ENCODE measurements around the gene FAM171A2.
"Not testable (repeated sequence)": the region's sequence is repeated elsewhere in the genome, so short reads cannot be mapped to it uniquely, and the experiment has no call there.

The FAM171A2 gene

DNA sequence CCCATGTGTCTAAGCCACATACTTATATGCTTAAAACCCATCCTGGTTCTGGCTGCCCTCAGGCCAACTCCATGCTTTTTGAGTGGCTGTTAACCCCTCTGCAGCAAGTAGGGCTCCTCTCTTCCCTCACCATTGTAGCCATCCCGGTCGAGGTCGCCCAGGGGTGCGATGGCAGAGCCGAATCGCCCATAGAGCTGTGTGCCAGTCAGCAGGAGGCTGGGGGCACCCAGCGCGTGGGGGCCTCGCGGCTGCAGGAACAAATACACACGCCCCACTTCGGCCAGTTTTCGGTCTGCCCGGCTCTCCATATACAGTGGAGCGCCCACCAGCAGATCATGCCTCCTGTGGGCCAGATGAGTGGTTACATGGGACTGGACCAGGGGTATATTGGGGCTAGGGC, 19.7 kb upstream of the FAM171A2 start:
- no peak for DNase-seq

DNA sequence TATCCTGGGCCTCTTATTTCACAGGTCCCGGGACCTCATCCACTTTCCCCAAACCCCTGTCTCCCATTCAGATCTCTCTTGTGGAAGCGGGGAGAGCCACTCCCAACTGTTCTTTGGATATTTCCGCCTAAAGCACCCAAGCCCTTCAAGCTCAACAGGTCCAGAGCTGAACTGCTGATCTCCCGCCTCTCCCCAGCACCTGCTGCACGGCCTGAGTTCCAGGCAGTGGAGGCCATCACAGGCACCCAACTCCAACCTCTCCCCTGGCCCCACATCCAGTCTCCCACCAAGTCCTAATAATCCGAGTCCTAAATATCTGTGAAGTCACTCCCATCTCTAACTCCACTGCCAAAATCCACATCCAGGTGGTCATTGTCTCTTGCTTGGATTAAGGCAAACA, 19.3 kb upstream of the FAM171A2 start:
- no peak for DNase-seq

DNA sequence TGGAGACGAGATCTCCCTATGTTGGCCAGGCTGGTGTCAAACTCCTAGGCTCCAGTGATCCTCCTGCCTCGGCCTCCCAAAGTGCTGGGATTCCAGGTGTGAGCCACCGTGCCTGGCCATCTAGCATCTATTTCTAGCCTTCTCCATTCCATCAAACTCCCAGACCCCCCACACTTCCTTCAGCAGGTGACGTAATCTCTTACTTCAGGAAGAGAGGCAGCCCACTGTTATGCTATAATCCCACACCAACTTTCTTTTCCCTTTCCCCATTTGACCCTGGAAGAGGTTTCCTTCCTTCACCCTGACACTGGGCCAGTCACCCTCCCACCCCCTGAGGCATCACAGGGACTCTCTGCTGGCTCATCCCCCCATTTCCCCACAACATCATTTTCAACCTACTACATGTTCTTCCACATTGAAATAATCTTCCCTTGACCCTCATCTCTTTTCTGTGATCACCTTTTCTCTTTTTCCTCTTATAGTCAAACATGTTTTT, 18.2 kb upstream of the FAM171A2 start:
- DNase-seq, result no peak

DNA sequence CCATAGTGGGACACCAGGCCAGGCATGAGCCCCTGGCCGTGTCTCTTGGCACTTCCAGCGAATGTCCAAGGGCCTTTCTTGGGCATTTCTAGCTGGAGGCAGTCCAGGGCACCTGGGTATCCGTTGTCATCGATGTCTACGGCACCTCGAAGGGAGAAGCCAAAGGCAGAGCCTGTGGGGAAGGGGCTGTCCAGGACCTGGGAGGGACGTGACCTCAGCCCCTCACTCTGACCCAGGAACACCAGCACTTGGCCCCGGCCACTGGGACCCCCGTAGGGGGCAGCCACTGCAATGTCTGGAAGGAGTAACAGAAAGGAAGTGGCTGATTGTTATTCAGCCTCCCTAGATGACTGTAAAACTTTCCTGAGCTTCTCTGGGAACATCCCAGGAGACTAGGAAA, 17.1 kb upstream of the FAM171A2 start:
- no peak for DNase-seq

DNA sequence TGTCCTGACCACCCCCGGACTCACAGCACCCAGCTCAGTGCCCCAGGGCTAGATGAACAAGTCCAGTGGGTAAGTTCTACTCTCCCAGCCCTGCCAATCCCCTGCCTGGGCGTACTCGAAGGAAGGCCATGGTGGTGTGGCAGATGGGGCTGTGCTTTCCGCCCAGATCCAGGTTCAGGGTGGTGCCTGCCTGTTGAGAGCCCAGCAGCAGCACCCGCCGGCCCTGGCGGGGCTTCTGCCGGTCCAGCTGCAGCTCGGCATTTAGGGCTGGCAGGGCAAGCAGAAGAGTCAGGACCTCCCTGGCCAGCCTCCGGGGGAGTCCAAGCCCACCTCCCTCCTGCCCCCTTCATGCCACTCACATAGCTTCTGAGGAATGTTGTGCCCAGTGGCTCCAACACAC, 16.2 kb upstream of the FAM171A2 start:
- DNase-seq, result no peak

DNA sequence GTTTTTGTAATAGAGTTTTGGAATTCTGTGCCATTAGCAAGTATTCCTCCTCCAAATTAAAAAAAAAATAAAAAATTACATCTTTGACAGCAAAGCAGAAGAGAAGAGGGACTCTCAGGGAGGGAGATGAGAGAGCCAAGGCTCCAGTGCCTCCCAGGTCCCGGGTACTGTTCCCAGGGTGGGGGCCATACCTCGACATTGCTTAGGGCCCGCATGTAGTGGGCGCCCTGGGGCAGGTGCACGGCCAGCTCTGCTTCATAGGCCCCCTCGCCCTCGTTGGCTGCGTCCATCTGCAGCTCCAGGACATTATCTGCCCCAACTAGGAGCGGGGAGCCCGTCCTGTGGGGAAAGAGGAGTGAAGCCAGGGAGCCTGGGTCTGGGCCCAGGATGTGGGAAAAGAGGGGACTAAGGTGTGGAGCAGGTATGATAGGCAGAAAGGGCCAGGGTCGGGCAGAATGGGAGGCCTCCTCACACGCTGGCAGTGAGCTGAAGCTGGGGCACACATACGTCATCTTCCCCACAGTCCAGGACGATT, 14.6 kb upstream of the FAM171A2 start:
- DNase-seq, result no peak

DNA sequence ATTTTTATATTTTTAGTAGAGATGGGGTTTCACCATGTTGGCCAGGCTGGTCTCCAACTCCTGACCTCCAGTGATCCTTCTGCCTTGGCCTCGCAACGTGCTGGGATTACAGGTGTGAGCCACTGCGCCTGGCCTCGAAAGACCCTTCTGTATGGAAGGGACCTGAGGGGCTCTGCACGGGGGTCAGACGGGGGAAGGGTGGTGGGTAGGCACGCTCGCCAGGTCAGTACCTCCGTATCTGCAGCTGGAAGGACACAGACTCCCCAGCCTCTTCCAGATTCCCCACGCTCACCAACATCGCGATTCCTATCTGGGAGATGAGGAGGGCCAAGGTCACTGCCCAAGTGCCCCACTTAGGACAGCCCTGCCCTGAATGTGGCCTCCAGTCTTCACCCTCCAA, 13.1 kb upstream of the FAM171A2 start:
- no peak for DNase-seq

DNA sequence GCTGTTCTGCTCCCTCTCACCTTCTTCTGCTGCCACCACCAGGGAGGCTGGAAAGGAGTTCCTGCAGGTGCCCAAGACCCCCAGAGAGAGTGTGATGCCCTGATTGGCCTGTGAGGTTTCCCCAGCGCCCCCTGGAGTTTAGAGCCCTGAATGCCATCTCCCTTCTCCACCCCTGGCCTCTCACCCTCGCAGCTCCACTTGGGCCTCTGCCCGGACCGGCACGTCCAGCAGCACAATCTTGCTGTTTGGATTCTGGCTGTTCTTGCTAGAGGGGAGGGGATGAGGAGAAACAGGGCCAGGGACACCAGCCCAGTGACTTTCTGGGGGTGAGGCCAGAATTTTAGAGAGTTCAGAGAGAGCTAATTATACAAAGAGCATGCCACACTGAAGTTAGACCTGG, 12.5 kb upstream of the FAM171A2 start:
- DNase-seq, result no peak

DNA sequence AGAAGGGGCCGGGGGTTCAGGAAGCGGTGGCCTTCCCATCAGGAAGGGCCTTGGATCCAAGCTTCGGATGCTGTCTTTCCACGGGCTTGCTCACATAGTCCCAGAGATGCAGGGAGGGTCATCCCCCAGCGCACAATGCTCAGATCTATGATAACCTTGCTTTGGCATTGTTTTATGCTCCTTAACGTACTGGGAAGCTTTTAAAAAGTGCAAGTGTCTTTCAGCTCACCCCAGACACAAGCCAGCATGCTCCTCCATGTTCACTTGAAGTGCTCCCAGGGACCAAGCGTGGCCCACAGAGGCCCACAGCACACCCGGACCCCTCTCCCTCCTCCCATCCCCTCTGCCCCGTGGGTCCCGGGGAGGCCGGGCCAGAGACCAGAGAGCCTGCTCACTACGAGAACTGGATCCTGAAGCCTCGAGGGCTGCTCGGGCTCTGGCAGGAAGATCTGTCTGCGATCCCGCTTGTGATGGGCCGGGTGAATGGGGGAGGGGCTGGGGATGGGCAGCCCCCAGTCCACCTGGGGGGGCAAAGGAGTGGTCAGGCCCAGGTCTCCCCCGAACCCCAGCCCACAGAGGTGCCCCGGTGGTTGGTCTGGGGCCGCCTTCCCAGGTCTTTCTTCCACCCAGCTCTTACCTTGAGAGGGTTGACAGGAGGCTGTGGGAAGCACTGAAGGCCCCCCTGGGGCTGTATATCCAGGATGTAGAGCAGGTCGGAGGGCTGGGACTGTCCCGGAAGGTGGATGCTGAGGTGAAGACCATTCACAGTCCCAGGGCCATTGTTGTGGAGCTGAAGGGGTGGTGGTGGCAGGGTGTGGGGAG, 11.8 kb upstream of the FAM171A2 start:
- DNase-seq, result no peak

DNA sequence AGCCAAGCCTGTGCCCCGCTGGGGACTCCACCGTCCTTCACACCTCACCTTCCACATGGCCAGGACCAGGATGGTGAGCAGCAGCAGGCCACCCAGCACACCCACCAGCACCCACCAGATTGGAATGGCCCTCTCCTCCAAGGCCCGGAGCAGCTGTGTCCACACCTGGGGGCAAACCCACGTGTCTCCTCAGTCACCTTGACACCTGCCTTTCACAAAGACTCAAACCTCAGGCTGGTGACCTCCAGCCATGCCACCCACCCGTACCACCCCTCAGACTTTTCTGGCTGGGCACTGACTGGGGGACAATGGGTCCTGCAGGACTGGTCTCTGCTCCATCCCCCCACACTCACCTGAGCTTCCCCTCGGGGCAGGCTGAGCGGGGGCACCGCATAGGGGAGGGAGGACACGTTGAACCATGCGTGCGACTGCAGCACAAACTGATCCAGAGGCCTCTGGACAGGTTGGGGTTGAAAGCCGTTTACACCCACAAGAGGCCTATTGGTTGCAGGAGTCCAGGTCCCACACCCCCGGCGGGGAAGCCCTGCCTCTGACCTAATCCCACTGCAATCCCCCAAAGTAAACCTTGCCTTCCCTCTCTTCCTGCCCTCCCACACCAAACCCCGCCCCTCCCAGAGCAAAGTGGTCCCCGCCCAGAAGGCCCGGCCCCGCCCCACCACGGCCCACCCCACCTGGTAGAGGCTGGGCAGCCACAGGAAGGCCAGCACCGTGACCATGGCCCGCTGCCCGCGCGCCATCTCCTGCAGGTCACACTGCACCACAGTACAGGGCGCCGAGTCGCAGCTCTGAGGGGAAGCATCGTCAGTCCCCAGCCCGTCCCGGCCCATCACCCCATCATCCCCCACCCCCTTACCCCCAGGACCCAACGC, 10.9 kb upstream of the FAM171A2 start:
- DNase-seq, result no peak

DNA sequence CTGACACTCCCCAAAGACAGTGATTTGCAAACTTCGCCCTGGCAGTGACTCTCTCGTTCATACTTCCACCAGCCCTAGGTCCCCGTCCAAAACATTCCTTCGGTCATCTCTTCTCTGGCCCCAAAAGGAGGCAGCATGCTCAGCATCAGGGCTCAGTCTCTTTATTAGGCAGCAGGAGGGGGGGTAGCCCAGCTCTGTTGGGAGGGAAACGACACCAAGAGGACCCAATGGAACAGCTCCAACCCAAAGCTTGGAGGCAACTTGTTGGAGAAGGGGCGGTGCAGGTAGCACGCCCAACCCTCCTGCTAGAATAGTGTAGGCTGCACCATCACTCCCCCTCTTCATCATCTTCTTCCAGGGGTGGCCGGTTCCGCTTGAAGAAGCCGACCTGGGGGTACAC, 8.4 kb upstream of the FAM171A2 start:
- DNase-seq, result no peak

DNA sequence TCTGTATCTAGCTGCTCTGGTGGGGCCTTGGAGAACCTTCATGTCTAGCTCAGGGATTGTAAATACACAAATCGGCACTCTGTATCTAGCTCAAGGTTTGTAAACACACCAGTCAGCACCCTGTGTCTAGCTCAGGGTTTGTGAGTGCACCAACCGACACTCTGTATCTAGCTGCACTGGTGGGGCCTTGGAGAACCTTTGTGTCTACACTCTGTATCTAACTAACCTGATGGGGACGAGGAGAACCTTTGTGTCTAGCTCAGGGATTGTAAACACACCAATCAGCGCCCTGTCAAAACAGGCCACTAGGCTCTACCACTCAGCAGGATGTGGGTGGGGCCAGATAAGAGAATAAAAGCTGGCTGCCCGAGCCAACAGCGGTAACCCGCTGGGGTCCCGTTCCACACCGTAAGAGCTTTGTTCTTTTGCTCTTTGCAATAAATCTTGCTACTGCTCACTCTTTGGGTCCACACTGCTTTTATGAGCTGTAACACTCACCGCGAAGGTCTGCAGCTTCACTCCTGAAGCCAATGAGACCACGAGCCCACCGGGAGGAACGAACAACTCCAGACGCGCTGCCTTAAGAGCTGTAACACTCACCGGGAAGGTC, 5.9 kb upstream of the FAM171A2 start:
- DNase-seq, result not testable (repeated sequence)

DNA sequence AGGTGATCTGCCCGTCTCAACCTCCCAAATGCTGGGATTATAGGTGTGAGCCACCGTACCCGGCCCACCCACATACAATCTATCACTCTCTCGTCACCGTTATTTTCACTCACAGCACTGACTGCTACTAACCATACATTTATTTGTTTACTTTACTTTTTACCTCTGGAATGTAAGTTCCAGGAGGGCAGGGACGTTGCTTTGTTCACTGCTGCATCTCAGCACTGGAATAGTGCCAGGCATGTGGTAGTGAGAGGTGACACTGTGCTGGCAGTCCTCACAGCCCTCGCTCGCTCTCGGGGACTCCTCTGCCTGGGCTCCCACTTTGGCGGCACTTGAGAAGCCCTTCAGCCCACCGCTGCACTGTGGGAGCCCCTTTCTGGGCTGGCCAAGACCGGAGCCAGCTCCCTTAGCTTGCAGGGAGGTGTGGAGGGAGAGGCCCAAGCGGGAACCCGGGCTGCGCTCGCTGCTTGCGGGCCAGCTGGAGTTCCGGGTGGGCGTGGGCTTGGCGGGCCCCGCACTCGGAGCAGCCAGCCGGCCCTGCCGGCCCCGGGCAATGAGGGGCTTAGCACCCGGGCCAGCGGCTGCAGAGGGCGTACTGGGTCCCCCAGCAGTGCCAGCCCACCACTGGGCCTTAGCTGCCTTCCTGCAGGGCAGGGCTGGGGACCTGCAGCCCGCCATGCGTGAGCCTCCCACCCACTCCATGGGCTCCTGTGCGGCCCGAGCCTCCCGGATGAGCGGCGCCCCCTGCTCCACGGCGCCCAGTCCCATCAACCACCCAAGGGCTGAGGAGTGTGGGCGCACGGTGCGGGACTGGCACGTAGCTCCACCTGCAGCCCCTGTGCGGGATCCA, 5.0 kb upstream of the FAM171A2 start:
- DNase-seq, result not testable (repeated sequence)

DNA sequence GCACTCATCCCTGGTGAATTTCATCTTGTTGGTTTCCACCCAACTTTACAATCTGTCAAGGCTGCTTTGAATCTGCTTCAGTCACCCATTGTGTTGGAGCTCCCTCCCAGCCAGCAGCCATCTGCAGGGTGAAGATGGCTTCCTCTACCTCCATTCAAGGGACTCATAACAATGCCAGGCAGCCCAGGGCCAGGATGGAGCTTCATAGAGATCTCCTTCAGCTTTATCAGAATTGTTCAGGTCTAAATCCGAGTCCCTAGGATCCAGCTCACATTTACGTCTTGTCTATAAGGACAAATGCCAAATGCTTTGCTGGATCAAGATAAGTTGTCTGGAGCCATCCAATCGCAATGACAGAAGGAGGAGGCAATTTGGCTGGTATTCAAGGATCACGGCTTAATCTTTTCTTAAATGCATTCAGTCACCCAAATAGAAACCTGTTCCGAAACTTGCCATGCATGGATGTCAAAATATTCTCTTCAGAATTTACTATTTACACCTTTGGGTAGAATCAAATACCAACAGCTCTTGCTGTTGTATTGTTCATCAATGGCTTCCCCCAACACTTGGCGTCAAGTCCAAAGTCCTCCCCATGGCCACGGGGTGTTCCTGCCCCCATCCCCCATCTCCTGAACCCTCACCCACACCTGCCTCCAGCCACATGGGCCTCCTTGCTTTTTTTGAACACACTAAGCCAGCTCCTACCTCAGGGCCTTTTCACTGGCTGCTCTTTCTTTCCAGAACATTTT, 3.8 kb upstream of the FAM171A2 start:
- DNase-seq, result no peak

DNA sequence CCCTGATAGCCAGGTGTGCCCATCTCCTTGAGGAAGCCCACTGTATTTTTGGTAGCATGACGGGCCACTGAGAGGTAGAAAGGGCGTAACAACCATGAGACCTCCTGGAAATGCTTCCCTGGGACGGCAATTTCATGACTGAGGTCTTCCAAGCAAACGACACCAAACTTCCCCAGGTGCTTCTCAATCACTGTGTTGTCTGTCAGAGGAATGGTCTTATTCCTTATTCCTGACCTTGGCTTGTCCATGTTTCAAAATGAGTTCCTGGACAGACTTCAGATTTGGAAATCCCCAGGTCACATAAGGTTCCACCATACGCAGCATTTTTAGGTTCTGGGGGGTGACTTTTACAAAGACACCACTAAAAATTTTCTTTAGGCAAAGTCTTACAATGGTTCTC, 1.4 kb upstream of the FAM171A2 start:
- DNase-seq, result not testable (repeated sequence)

DNA sequence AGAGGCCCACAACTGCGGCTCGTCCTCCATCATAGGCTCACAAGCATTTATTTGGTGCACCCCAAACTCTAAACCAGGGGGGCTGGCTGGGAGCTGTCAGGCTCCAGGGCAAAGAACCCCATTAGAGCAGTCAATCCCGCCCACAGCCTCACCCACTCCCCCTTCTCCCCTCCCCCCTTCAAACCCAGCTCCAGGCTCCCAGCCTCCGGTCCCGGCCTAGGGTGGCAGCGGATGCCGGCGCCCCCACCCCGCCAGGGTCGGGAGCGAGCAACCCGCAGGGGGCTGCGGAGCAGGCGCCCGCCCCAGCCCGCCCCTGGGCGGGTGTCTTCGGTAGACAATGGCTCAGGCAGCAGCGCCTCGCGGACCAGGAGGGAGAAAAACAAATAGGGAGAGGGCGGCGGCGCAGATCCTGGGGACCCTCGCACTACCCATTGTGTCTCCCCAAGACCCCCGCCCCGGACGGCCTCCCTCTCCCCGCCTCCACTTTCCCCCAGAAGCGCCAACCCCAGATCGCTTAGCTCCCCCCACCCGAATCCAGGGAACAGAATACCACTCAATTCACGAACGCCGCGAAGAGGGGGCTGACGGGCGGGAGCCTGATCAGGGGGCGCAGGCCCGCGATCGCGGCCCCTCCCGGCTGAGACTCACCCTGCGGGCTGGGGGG, 572 bp downstream of the FAM171A2 start:
- DNase-seq, result no peak

DNA sequence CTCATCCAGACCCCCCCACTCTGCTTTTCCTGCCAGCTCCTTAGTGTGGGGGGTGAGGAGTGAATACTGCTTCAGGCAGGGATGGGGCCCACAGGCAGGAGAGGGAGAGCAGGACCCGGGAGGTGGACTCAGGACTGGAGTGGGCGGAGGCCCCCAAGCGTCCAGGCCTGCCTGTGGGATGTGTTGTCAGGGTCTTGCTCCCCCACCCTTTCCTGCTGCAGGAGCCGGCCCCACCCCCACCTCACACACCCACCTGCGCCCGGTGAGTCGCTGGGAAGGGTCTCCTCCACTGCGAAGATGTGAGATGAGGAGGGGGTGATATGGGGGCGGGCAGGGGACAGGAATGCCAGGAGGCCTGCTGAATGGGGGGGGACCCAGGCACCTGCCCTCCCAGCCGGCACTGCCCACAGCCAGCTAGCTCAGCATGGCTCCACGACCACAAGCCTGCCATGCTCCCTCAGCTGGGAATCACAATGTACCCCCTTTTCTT, 1.1 kb downstream of the FAM171A2 start:
- no peak for DNase-seq

DNA sequence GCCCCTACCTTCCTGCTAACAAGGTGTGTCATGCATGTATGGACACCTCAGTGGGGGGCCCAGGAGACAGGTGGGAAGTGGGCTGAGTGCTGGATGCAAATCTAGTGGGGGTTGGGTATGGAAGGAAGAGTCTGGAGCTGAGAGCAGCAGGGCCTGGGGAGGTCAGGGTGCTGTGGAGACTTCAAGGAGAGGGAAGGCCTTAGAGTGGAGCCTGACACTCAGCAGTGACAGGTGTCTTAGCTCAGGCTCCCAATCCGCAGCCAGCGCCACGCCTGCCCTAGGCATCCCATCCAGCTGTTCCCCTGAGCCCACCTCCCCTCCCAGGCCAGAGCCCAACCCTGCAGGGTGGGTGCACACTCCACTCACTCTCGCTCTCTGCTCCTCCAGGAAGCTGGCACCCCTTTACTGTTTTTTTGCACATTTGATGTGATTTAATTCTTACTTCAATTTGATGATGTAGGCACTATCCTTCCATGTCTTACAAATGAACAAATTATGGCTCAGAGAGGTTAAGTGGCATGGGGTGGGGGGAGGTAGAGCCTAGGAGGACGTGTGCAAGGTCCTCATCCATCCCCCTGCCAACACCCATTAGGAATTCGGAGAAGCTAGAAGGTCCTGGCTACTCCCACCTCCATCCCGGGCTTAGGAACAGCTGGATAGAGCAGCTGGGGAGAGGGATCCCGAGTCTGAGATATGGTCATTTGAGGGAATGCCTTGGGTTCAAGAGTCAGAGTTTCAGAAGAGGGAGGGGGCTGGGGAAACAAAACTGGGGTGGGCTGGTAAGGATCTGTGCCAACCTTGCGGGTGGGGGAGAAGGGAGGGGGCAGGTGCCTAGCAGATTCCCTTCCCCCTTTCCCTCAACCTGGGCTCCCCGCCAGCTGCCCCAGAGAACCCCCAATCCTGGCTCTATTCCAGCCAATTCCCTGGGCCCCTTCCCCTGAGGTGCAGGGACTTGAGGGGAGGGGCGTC, 2.1 kb downstream of the FAM171A2 start:
- DNase-seq, result no peak

DNA sequence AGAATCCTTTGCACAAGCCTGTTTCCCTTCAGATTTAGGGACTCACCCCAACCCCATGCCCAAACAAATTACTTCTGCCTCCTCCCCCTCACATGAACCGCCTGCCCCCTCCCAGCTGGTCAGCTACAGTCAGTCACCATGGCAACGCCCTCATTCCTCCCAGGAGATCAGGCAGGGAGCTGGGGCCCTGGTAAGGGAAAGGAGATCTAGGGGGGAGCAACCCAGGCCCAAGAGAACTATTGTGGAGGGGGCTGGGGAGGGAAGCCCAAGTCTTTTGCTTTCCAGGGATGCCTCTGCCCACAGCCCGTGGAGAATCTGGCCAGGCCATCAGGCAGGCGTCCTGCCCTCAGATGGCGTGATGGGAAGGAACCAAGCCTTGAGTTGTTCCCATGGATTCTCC, 2.8 kb downstream of the FAM171A2 start:
- no peak for DNase-seq

DNA sequence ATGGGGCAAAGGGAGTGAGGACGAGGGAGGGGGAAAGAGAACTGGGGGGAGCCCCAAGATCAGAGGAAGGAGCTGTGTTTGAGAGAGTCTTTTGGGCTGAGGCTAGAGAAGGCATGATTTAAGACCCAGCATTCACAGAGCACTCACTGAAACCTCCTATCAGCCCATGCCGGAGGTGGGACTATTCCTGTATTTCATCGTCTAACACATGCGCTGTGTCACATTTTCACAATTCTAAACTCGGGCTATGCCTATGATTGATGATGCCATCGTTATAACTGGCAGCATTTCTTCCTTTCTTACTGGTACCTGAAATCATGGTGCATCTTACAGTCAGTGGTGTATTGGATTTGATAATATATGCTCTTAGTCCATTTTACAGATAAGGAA, 3.5 kb downstream of the FAM171A2 start:
- DNase-seq, result no peak

Data from stimulated activated naive CD4-positive, alpha-beta T cell treated with Interleukin-2 at 50 U/mL for 16 hours (primary cell).